ENCODE results near the gene RHBDD3. TPM values are rescaled to one million over a fixed set of nuclear protein-coding genes. Genes with fewer than 3 reads are reported as not detected.

The RHBDD3 gene
- total RNA-seq, 1 experiment from 2014 or later: 51.5 TPM

- H3K36me3 Mint-ChIP-seq (ENCODE audit: insufficient read depth, unreplicated experiment): peaks cover 90% of the 10 kb centered on the region
- BruUV-seq (replicated peaks): TSS peak; percentile 4
- H3K4me1 Mint-ChIP-seq (ENCODE audit: low read depth, unreplicated experiment): no peaks in the 10 kb centered on the region
- no peak overlapping the region for H3K27ac Mint-ChIP-seq (ENCODE audit: unreplicated experiment)
- no peaks in the 10 kb centered on the region for H3K27me3 Mint-ChIP-seq (ENCODE audit: unreplicated experiment)
- no peaks in the 10 kb centered on the region for H3K9me3 Mint-ChIP-seq (ENCODE audit: low read depth, unreplicated experiment)
- DNase-seq: no peak
- CTCF ChIA-PET: interaction anchor here (0.7 kb wide), 1 partner anchor 36 kb away, joined by 3 read pairs; no protein-coding TSS in a partner anchor
- intact Hi-C loops (cut with micrococcal nuclease; ENCODE audit: unreplicated experiment): no loop called here
- no peak for TF ChIP-seq CTCF (IDR thresholded peaks at IDR 0.05; ENCODE audit: unreplicated experiment)
- no peak overlapping the region for H3K4me3 Mint-ChIP-seq (ENCODE audit: low read depth, unreplicated experiment)
Measured at GRCh38 chr22:29288837-29289236, 21.1 kb upstream of the RHBDD3 start.

- no TSS peak for BruUV-seq (replicated peaks)
- H3K27me3 Mint-ChIP-seq (ENCODE audit: unreplicated experiment): no peaks in the 10 kb centered on the region
- peaks cover 99% of the 10 kb centered on the region for H3K36me3 Mint-ChIP-seq (ENCODE audit: insufficient read depth, unreplicated experiment)
- H3K27ac Mint-ChIP-seq (ENCODE audit: unreplicated experiment): no peak overlapping the region
- no peaks in the 10 kb centered on the region for H3K9me3 Mint-ChIP-seq (ENCODE audit: low read depth, unreplicated experiment)
- peaks cover 1% of the 10 kb centered on the region for H3K4me1 Mint-ChIP-seq (ENCODE audit: low read depth, unreplicated experiment)
- CTCF ChIA-PET: interaction anchor here (0.7 kb wide), 1 partner anchor 37 kb away, joined by 4 read pairs; no protein-coding TSS in a partner anchor
- DNase-seq: no peak
- H3K4me3 Mint-ChIP-seq (ENCODE audit: low read depth, unreplicated experiment): no peak overlapping the region
- no peak for TF ChIP-seq CTCF (IDR thresholded peaks at IDR 0.05; ENCODE audit: unreplicated experiment)
- intact Hi-C loops (cut with micrococcal nuclease; ENCODE audit: unreplicated experiment): no loop called here
Measured at GRCh38 chr22:29284196-29284595, 16.4 kb upstream of the RHBDD3 start.

GRCh38 chr22:29277927-29278326, 10.1 kb upstream of the RHBDD3 start:
- no TSS peak for BruUV-seq (replicated peaks)
- Mint-ChIP-seq H3K4me1 (ENCODE audit: low read depth, unreplicated experiment) (peaks cover 46% of the 10 kb centered on the region), H3K4me3 (ENCODE audit: low read depth, unreplicated experiment) (no peak overlapping the region), H3K9me3 (ENCODE audit: low read depth, unreplicated experiment) (no peaks in the 10 kb centered on the region), H3K27me3 (ENCODE audit: unreplicated experiment) (no peaks in the 10 kb centered on the region), H3K36me3 (ENCODE audit: insufficient read depth, unreplicated experiment) (peaks cover 95% of the 10 kb centered on the region), H3K27ac (ENCODE audit: unreplicated experiment) (no peak overlapping the region)
- TF ChIP-seq CTCF (IDR thresholded peaks at IDR 0.05; ENCODE audit: unreplicated experiment): no peak
- intact Hi-C loops (cut with micrococcal nuclease; ENCODE audit: unreplicated experiment): no loop called here
- CTCF ChIA-PET: no interaction called here
- no peak for DNase-seq

GRCh38 chr22:29275819-29276565, 8.2 kb upstream of the RHBDD3 start:
- no peak for TF ChIP-seq CTCF (IDR thresholded peaks at IDR 0.05; ENCODE audit: unreplicated experiment)
- BruUV-seq (replicated peaks): no TSS peak
- no peak for DNase-seq
- Mint-ChIP-seq H3K9me3 (ENCODE audit: low read depth, unreplicated experiment) (no peaks in the 10 kb centered on the region), H3K4me3 (ENCODE audit: low read depth, unreplicated experiment) (peak overlapping the region; percentile 49), H3K4me1 (ENCODE audit: low read depth, unreplicated experiment) (peaks cover 62% of the 10 kb centered on the region), H3K27me3 (ENCODE audit: unreplicated experiment) (no peaks in the 10 kb centered on the region), H3K27ac (ENCODE audit: unreplicated experiment) (peak overlapping the region; percentile 45), H3K36me3 (ENCODE audit: insufficient read depth, unreplicated experiment) (peaks cover 92% of the 10 kb centered on the region)
- CTCF ChIA-PET: no interaction called here
- intact Hi-C loops (cut with micrococcal nuclease; ENCODE audit: unreplicated experiment): no loop called here
